Sciatic nerve (tissue), 2 donors: Measurements from ENCODE around the gene UBP1. TPM values are rescaled to one million over a fixed set of nuclear protein-coding genes. Genes with fewer than 3 reads are reported as not detected.
"Not testable (repeated sequence)": the region's sequence is repeated elsewhere in the genome, so short reads cannot be mapped to it uniquely, and the experiment has no call there.

ENCODE experiments used
- ATAC-seq: fragments of 200-7000 bp; cut with Tn5 transposase; one replicate; pipeline ENCODE4 v1.9.1; 2020; ENCODE audit warnings: mild to moderate bottlenecking, moderate library complexity
- DNase-seq: peaks from one replicate; pipeline ENCODE4 v3.0.0-alpha.2; 2020; ENCODE audit warnings: low spot score
- intact Hi-C: fragments of 100-400 bp; cut with DNase I; formaldehyde crosslinking; loops from one replicate; pipeline ENCODE4 v1.14.2; 2022
- total RNA-seq: library from RNA; stranded (reverse); fragmentation: NEBNext Ultra II Directional; extraction: Animal tissue kit (Norgen Biotek cat#: 25700); gene quantifications from one replicate; pipeline ENCODE4 v1.2.1, GENCODE V29; 2021
- donor health status: DM: no; HTN: no; CAD: no.
- donor health status: DM: no; HTN: no; CAD: no.

Gene UBP1
- total RNA-seq, 1 donor from 2014 or later, result 46.3 TPM

- no peak for DNase-seq
- intact Hi-C loops, result no loop called here
Observed at GRCh38 chr3:33438284-33438668, 1.9 kb downstream of the UBP1 start.

DNA sequence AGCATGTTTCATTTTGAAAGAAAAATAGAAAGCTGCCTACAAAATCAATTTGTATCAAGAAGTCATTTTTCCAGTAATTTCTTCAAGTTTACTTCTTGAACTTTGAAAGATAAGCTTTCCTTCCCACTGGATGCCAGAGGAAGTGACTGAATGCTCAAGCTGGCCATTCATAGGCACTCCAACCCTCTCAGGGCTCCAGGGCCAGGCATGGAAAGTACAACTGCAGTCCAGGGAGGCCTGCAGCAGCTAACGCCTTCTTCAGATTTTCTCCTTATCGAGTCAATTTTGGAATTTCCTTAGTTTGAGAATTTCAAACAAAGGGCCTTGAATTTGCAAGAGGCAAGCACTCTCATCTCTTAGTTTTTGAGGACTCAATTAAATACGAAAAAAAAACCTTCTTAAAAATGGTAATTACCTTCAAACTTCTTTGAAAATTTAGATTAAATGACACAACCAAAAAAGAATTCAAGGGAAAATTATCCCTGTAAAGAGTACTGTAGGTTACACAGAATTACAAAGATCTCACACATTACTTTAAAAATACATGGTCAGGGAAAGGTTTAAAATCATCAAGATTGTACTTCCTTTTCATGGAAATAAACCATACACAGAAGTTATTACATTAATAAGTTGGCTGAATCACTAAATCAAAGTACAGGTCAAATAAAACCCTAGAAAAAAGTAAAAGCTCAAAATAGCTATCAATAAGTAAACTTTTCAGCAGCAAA, 2.5 kb downstream of the UBP1 start:
- DNase-seq (no peak), ATAC-seq (no peak)
- intact Hi-C loops, result no loop called here

More at GRCh38 chr3:33438284-33438668, 1.9 kb downstream of the UBP1 start:
- ATAC-seq, result no peak

GRCh38 chr3:33433843-33434242, 6.4 kb downstream of the UBP1 start:
- DNase-seq, result no peak
- ATAC-seq, result no peak
- intact Hi-C loops, result no loop called here

DNA sequence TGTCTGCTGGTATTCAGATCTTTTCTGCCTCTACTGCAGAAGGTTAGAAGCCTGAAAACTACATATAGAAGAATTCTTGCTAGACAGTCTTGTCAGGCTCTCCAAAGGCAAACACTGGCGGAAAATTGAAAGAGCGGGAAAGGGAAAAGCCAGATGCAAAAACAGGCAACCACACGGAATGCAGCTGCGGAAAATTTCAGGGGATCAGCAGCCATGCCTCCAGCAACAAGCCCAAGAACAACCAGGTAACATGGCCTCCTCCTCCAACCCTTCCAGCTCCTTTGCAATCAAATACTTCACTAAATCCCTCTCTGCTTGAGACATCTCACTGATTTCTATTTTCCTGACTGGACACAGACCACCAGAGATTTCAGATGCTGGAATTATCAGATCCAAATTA, 9.6 kb downstream of the UBP1 start:
- DNase-seq (no peak), ATAC-seq (no peak)
- intact Hi-C loops, result no loop called here

GRCh38 chr3:33430061-33430460, 10.1 kb downstream of the UBP1 start:
- intact Hi-C loops, result no loop called here
- no peak for DNase-seq

GRCh38 chr3:33429306-33429705, 10.9 kb downstream of the UBP1 start:
- DNase-seq, ATAC-seq, intact Hi-C loops: not testable (repeated sequence)

More at GRCh38 chr3:33430061-33430460, 10.1 kb downstream of the UBP1 start:
- ATAC-seq, result no peak

- DNase-seq (no peak), ATAC-seq (no peak)
- intact Hi-C loops, result no loop called here
Observed at GRCh38 chr3:33428734-33429133, 11.5 kb downstream of the UBP1 start.

DNA sequence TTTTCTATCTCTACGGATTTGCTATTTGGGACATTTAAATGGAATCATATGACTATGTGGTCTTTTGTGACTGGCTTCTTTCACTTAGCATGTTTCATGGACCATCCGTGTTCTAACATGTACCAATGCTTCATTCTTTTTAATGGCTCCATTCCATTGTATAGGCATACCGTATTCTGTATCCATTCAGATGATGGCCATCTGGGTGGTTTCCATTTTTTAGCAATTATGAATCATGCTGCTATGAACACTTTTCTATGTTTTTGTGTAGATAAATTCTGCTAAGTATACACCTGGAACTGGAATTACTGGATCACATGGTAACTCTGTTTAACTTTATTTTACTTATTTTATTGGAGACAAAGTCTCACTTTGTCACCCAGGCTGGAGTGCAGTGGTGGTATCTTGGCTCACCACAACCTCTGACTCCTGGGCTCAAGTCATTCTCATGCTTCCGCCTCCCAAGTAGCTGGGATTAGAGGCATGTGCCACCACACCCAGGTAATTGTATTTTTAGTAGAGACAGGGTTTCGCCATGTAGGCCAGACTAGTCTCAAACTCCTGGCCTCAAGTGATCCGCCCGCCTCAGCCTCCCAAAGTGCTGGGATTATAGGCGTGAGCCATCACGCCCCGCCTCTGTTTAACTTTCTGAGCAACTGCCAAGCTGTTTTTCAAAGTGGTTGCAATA, 13.4 kb downstream of the UBP1 start:
- no peak for ATAC-seq
- no peak for DNase-seq
- intact Hi-C loops, result no loop called here

- no peak for DNase-seq
- ATAC-seq, result no peak
- intact Hi-C loops, result no loop called here
Observed at GRCh38 chr3:33426068-33426467, 14.1 kb downstream of the UBP1 start.

DNA sequence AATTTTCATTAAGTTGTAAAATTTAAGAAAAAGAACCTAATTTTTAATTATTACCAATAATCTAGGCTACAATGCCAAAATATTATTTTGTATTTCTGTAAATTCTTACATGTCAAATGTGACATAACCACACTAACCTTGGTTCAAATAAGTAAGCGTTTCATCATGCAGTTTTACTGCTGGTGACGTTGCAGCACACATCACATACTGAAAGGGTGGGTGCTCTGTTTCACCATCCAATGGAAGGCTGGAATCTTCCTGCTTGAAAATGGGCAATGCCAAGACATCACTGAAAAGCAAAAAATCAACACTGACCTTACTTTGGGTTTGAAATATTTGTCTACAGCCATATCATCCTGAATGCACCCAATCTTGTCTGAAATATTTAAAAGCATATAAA, 14.8 kb downstream of the UBP1 start:
- DNase-seq (no peak), ATAC-seq (no peak)
- intact Hi-C loops, result no loop called here

DNA sequence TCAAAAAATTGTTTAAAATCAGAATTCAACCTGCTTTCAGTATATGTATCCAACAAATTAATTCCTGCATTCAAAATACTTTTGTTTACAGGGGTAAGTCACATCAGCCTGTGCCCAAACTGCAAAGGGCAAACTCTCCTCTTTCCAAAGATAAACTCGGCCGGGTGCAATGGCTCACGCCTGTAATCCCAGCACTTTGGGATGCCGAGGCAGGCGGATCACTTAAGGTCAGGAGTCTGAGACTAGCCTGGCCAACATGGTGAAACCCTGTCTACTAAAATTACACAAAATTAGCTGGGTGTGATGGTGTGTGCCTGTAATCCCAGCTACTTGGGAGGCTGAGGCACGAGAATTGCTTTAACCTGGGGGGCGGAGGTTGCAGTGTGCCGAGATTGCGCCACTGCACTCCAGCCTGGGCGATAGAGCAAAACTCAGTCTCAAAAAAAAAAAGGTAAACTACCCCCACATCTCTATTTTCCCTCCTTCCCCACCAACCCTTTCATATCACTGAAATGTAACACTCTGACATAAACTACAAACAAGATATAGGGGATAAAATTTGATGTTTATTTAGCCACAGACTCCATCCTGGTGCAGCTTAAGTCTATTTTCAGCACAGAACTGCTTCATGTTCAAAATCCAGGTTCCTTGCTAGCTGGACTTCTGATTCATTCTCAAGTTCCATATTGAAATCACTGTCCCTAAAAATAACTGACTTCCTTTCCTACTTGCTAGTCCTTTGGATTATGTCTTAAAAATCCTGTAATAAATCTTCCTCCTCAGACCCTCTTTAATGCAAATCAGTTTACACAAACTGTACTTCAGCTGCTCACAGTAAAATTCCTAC, 15.4 kb downstream of the UBP1 start:
- intact Hi-C loops, result no loop called here
- DNase-seq (no peak), ATAC-seq (no peak)

- ATAC-seq, result no peak
- DNase-seq, result no peak
- intact Hi-C loops, result no loop called here
Observed at GRCh38 chr3:33420966-33421365, 19.2 kb downstream of the UBP1 start.

- intact Hi-C loops, result no loop called here
- ATAC-seq (no peak), DNase-seq (no peak)
Observed at GRCh38 chr3:33419948-33420347, 20.3 kb downstream of the UBP1 start.

DNA sequence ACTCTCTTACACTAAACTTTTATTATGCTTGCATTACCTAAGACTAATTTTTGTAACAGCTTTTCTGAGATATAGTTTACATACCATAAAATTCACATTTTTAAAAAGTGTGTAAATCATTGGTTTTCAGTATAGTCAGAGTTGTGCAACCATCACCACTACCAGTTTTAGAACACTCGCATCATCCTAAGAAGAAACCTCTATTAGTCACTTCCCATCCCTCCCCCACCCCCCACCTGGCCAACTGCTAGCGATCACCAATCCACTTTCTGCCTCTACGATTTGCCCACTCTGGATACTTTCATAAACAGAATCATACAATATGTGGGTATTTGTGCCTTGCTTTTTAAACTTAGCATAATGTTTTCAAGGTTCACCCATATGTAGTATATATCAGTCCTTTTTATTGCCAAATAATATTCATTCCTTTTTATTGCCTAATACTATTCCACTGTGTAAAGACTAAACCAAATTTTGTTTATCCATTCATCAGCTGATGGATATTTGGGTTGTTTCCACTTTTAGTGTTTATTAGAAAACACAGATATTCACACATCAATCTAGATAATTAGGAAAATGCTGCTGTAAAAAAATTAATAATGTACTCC, 23.0 kb downstream of the UBP1 start:
- DNase-seq (no peak), ATAC-seq (no peak)
- intact Hi-C loops, result no loop called here

DNA sequence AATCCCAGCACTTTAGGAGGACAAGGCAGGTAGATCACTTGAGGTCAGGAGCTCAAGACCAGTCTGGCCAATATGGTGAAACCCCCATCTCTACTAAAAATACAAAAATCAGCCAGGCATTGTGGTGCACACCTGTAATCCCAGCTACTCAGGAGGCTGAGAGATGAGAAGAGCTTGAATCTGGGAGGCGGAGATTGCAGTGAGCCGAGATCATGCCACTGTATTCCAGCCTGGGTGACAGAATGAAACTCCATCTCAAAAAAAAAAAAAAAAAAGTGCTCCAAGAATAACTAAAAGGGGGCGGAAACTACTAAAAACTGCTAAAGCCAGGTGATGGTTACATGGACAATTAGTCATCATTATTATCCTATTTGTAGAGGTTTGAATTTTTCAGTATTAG, 29.4 kb downstream of the UBP1 start:
- DNase-seq, ATAC-seq: not testable (repeated sequence)
- intact Hi-C loops, result loop anchor here (5.0 kb wide), 1 partner anchor 596 kb away; no protein-coding TSS in a partner anchor

DNA sequence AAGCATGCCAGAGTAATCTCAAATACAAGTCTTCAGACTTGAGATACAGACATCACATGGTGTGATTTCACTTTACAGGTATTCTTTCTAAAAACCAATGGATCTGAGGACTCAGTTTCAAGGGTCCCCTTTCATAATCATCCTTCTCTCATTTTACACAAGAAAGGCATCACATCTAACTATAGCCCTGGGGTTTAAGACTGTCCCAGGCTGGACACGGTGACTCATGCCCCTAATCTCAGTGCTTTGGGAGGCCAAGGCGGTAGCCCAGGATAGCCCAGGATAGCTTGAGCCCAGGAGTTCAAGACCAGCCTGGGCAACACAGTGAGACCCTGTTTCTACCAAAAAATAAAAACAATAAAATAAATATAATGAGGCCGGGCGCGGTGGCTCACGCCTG, 36.4 kb downstream of the UBP1 start:
- intact Hi-C loops, result no loop called here
- ATAC-seq, result no peak
- no peak for DNase-seq

DNA sequence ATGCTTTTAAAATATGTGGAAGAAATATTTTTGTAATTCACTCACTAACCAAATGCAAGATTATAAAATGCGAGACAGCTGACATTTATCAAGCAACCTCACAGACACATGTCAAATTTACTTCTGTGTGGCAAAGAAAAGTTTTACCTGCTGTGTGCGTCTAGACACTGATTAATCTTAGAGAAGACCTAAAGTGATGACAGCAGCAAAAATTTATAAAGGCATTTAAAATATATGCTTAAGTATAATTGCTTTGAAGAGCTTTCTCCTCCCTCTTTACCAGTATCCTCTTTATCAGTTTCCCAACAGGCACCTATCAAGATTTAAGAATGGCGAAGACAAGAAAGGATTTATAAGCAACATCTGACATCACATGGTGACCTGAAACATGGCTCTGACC, 37.3 kb downstream of the UBP1 start:
- DNase-seq, result no peak
- intact Hi-C loops, result no loop called here

GRCh38 chr3:33401781-33402180, 38.4 kb downstream of the UBP1 start:
- intact Hi-C loops, result no loop called here
- ATAC-seq, result no peak

More for the DNA sequence above, 37.3 kb downstream of the UBP1 start:
- no peak for ATAC-seq

DNA sequence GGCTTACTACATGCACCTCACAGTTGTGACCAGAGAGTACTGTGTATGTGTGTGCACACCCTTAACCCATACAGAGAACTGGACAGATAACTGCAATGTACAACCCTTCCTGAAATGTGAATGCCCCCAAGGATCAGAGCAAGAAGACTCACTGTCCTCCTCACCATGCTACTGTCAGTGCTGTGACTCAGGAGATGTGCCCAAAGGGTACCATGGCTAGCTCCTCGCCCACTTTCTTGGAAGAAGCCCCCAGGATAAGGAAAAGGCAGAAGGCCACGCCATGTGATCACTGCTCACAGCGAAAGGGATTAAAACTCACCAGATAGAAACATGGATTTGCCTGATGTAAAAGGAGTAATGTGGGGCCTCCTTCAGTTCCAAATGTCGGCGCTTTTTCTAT, 41.8 kb downstream of the UBP1 start:
- intact Hi-C loops, result no loop called here
- ATAC-seq (no peak), DNase-seq (no peak)

More at GRCh38 chr3:33401781-33402180, 38.4 kb downstream of the UBP1 start:
- DNase-seq, result no peak
